ENCODE results near the gene GGTA1.
A peak's percentile ranks its signal among the peaks of the same experiment; 100 is the strongest.
"Not testable (repeated sequence)": the region's sequence is repeated elsewhere in the genome, so short reads cannot be mapped to it uniquely, and the experiment has no call there.

GGTA1 gene

GRCh38 chr9:121455527-121456239, 44.0 kb downstream of the GGTA1 start:
- peak; percentile 11 for DNase-seq

GRCh38 chr9:121454972-121455371, 44.7 kb downstream of the GGTA1 start:
- no peak for DNase-seq

GRCh38 chr9:121453232-121453892, 46.3 kb downstream of the GGTA1 start:
- no peak for DNase-seq

GRCh38 chr9:121452085-121452484, 47.6 kb downstream of the GGTA1 start:
- DNase-seq = no peak

- no peak for DNase-seq
These were observed 48.1 kb downstream of the GGTA1 start for GRCh38 chr9:121451586-121451985.

GRCh38 chr9:121450241-121450640, 49.4 kb downstream of the GGTA1 start:
- no peak for DNase-seq

- no peak for DNase-seq
These were observed 49.9 kb downstream of the GGTA1 start for GRCh38 chr9:121449786-121450185.

- no peak for DNase-seq
These were observed 52.3 kb downstream of the GGTA1 start for GRCh38 chr9:121447321-121447834.

GRCh38 chr9:121445986-121446385, 53.7 kb downstream of the GGTA1 start:
- DNase-seq = no peak

- DNase-seq = no peak
These were observed 55.7 kb downstream of the GGTA1 start for GRCh38 chr9:121443981-121444380.

DNA sequence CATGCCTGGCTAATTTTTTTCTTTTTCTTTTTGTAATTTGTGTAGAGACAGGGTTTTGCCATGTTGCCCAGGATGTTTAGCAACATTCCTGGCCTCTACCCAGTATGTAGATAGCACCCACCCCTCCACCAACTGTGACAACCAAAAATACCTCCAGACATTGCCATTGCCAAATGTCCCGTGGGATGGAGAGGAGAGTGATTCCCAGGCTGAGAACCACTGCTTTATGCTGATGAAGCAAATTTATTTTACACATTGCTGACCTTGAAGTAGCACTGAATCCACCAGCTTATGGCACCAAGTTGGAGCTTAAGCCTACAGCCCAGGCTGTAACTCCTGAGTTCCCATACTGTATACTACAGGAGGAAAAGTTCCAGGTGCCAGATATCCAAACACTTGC, 58.5 kb downstream of the GGTA1 start:
- no peak for DNase-seq

- no peak for DNase-seq
These were observed 59.7 kb downstream of the GGTA1 start for GRCh38 chr9:121439711-121440664.

GRCh38 chr9:121439016-121439415, 60.6 kb downstream of the GGTA1 start:
- DNase-seq = no peak

DNA sequence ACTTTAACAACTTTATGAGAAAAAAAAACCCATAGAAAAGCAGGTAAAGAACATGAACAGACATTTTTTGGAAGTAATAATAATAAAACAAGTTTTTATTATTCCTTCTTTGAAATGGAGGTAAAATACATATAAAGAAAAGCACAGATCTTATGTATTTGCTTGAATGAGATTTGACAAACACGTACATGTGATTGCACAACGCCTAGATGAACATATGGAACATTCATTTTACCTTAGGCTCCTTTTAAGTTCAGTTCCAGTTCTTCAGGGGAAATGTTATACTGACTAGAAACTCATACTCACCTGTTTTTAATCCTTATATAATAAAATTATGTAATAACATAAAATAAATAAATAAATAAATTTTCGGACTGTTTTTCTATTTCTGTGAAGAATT, 61.8 kb downstream of the GGTA1 start:
- DNase-seq = no peak

- DNase-seq = not testable (repeated sequence)
These were observed 62.6 kb downstream of the GGTA1 start for GRCh38 chr9:121437046-121437445.

GRCh38 chr9:121434969-121435368, 64.7 kb downstream of the GGTA1 start:
- no peak for DNase-seq

GRCh38 chr9:121427899-121428298, 71.7 kb downstream of the GGTA1 start:
- no peak for DNase-seq

DNA sequence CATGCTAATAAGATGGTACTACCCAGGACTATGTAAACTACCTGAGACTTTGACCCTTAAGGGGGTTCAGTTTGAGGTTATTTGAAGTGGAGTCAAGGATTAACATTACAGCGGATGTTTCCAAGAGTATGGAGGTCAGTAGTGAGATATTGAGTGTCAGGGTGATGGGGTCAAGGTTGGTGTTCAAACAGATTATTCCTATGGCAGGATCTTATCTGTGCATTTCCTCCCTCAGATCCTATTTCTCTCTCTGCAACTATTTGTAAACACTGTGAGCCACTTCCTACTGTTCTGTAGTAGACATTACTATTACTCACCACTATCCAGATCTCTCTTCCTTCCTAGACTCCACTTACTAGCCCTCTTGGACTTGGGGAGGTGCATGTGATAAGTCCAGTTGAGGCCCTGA, 75.6 kb downstream of the GGTA1 start:
- no peak for DNase-seq

DNA sequence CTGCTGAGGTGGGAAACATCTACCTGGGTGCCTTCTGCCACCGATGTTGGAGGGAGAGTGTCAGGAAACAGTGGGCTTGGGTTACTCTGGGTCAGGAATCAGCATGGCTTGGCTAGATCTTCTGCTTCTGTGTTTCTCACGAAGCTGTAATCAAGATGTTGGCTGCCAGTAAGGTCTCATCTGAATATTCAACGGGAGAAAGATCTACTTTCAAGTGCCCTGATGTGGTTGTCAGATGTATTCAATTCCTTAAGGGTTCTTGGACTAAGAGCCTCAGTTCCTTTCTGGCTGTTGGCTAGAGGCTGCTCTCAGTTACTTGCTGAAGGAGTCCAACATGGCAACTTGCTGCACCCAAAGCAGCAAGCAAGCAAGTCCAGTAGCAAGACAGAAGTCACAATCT, 87.7 kb downstream of the GGTA1 start:
- no peak for DNase-seq

DNA sequence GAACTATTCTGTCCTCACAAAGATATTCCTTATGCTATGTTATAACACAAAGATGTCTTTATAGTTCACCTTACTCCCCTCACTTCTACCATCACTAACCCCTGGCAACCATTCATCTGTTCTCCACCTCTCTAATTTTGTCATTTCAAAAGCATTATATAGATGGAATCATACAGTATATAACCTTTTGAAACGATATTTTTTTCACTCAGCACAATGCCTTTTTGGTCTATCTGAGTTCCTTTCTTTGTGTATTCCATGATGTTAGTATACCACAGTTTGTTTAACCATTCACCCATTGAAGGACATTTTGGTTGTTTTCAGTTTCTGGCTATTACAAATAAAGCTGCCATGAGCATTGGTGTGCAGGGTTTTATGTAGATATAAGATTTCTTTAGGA, 93.7 kb downstream of the GGTA1 start:
- DNase-seq = no peak
